CD4-positive, alpha-beta T cell treated with Interleukin-21 for 1 hour (primary cell): ENCODE results near the gene AUTS2.

Experiments
- DNase-seq: peaks from one replicate; pipeline ENCODE4 v3.0.0-alpha.2; 2020

The AUTS2 gene

DNA sequence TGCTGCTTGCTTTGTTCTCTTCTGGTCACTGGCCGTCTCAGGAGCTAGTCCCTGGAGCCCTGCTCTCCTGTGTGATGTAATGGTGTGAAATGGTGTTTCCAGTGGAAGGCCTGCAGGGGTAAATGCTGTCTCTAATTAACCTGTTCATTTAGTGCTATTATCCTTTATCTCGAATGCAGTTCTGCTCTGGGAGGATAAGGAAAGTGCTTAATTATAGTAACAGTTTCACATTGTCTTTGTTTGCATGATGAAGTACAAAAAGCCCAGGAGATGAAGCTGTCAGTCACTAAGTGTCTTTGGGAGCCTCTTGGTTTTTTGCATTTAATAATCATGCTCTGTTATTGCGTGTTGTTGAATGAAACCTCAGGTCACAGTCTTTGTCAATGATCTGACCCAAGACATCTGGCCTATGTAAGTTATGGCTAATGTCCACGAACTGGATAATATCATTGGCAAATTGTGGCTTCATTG lies 778.3 kb downstream of the AUTS2 start:
- DNase-seq, result no peak

DNA sequence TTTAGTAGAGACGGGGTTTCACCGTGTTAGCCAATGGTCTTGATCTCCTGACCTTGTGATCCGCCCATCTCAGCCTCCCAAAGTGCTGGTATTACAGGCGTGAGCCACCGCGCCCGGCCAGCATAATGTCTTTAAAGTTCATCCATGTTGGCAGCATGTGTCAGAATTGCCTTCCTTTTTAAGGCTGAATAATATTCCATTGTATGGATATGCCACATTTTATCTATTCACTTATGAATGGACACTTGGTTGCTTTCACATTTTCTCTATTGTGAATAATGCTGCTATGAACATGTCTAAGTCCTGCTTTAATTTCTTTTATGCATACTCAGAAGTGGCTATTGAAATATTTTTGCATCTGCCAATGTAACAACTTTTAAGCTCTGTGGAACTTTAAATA lies 779.7 kb downstream of the AUTS2 start:
- DNase-seq, result no peak

DNA sequence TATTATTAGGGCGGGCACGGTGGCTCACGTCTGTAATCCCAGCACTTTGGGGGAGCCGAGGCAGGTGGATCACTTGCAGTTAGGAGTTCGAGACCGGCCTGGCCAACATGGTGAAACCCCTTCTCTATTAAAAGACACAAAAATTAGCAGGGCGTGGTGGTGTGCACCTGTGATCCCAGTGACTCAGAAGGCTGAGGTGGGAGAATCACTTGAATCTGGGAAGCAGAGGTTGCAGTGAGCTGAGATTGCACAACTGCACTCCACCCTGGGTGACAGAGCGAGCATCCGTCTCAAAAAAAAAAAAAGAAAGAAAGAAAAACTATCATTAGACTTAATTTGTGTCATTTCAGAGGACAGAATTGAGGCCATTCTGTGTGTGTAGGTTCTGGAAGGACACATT lies 780.9 kb downstream of the AUTS2 start:
- no peak for DNase-seq

DNA sequence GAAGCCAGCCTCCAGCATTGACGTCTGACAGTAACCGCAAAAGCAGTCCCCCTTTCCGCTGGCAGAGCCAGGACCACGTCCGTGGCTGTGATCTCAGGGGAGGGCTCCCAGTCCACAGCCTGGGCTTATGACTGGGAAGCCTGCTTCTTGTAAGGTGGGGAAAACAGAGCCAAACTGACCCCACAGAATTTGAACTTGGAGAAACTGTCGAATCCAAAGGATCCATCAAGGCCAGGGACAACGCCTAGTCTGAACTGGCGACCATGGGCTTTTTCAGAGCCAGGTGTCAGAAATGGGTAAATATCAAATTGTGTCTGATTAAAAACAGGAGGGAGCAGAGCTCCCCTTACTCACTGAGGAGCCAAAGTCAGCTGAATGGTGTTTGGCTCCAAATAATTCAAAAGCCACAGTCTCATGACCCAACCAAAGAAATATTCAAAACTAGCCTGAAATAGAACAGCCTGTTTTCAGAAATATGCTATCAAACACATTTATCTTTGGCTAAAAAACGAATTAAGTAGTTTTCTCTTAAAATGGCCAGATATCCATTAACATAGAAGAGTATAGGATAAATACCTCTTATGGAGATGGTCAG lies 782.2 kb downstream of the AUTS2 start:
- DNase-seq, result no peak

DNA sequence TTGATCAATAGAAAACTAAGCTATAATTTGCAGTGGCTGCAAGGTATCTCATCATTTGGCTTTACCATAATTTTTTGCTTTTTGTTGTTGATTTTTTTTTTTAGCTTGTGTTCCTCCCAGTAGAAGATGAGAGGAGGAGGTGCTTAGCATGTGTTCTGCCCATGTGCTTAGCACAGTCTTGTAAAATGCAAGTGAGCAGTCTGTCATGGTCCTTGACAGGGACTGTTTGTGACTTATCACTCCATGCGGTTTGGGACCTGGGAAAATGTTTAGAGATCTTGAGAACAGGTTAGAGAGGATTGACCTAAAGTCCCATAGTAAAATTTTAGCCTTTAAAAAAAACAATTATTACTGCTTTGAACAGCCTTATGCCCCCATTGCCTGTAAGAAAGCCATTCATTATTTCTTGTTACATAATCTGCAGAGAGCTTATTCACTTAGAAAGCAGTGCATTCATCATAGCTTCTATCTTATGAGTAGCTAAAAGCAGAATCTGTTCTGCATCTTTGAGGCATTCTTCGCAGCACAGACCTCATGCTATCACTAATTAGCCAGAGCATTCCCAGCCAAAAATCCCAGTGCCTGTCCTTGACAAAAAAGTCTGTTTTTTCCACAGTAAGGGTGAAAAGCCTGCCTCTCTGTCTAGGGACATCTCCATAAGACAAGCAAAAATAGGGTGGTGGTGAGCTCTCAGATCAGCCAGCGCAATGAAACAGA lies 784.9 kb downstream of the AUTS2 start:
- no peak for DNase-seq

DNA sequence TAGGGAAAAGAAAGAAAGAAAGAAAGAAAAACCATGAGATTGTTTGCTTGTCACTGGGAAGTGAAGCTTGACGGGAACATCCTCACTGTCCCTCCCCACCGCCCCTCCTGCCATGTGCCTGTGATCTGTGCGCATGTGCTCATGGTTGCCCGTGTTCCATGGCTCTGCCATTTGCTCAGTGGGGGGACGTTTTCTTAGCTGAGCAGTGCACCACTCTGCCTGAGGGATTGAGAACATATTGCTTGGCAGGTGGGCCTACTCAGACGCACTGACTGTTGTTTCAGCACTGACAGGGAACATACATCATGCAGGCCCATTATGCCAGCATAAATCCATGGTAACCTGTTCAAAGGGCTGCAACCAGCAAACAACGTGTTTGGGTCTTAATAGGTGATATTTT lies 785.7 kb downstream of the AUTS2 start:
- no peak for DNase-seq

DNA sequence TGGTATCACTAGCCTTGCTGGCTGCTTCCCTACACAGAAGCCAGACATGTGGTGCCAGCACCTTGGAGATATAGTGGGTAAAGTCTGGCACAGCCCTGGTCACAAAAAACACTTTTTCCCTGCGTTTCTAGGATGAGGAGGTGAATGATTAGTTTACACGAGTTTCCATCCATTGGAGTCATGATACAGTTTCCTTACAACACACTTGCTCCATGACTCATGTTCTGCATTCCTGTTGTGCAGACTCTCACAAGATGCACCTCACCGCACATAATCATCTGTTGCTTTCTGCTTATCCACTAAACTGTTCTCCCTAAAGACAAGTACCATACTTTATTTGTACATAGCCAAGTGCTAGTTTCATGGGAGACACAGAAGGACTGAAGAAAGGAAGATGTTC lies 786.6 kb downstream of the AUTS2 start:
- DNase-seq, result no peak

DNA sequence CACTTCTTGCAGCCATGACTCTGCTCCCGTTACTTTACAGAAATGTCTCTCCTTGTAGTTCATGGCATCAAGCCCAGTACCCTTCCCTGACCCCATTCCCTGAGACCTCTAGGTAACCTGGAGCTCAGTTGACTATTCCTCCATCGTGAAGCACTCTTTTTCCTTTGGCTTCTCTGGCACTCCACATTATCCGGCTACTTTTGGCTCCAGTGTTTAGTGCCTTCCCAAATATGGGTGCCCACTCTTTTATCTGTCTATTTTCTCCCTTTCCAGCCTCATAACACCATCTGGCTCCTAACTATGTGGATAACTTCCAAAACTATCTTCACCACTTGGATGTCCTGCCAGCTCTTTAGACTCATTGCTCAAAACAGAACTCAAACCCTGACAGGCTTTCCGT lies 788.9 kb downstream of the AUTS2 start:
- DNase-seq, result no peak

DNA sequence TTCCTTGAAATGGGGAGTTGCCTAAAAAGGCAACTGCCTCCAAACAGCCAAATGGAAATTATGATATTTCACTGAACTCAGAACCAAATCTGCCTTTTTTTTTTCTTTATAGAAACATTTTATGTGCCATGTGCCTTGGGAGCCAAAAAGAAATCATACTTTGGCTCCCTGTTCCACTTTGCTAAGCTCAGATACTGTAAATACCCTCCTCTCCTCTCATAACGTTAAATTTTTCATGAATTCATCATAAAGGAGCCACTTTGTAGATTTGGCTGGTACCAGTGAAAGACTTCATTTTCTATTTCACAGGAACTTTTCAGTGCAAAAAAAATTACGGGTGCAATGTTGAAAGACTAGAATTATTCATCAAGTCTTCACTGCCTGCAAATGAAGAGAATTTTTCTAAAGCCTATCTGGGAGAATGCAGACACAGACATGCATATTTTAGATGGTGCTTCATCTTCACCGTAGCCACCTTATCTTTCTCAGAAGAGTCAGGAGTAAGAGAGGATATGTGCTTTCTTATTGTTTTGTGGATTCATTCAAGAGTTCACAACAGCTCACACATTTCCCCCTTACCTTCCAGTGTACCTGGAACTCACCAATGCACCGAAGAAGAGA lies 791.4 kb downstream of the AUTS2 start:
- DNase-seq, result no peak

DNA sequence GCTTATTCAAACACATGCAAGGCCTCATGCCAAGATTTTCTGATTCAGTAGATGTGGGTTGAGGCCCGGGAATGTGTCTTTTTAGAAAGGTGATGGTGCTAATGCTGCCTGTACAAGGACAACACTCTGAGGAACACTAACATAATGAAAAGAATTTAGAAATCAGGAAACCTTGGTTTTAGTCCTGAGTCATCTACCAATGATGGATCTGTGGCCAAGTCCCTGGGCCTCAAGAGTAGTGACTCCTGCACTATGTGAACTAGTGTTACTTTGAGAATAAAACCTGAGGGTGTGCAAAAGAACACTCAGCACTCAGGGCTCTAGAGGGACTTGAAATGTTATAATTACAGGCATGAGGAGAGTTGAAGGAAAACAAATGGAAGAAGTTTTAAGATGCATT lies 792.0 kb downstream of the AUTS2 start:
- DNase-seq, result no peak

DNA sequence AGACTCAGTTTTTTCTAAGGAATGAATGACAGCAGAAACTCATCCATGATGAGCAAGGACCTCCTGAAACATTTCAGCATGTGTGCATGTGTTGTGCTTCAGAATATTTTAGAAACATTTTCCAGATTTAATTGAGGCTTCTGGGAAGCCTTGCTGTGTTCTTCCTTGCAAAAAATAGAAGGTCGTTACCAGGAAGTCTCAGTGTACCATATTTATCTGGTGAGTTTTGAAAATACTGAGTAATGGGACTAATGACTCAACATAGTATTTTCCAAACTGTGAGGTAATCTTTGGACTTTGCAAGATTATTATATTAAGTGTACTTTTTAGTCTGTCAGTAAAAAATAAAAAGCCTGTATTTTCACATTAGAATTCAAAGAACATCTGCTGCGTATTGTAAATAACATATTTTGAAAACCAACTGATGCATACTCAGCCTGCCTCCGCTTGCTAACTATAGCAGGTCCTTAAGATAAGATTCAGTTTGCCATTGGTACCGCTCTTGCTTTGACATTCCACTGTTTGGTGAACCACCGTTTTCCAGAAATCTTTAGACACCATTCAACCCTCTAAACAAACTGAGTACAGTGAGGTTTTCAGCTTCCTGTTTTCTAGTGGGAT lies 794.1 kb downstream of the AUTS2 start:
- no peak for DNase-seq

DNA sequence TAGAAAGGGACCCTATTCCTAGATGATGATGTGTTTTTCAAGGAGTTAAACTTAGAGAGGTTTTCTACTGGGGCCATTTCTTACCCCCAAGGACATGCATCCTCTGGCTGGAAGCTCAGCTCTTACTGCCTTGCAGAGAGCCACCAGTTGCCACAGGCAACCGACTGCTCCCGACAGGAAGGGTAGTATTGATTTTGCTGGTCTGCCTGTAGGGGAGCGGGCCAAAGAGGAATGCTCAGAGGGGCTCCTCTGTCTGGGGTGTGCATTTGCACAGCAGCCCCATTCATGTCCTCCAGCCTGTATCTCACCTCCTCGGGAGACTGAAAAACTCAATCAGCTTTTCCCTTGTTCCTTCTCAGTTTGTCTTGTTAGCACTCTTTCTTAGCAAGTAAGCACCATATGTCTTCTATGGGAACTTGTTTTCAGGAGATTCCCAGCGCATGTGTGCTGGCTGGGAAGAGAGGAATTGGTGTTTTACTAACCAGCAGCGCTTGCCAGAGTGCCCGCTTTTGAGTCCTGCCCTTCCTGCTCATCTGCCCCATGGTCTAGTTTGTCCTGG lies 794.7 kb downstream of the AUTS2 start:
- no peak for DNase-seq

DNA sequence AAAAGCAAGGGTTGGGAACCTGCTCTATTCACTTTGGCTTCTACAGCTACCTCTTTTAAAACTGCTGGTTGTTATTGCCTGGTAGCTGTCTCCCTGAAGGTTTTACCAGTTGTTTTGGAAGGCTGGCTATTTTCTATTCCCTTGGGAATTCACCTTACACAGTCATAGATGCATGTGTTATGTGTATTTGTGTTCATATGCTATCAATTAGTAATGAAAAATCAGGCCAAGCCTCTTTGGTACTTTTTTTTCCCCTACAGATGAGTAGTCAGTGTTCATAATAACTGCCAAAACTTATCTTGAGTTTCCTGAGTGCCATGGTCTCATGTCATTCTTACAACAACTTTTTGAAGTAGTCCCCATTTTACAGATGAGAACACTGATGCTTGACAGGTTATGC lies 795.7 kb downstream of the AUTS2 start:
- no peak for DNase-seq

DNA sequence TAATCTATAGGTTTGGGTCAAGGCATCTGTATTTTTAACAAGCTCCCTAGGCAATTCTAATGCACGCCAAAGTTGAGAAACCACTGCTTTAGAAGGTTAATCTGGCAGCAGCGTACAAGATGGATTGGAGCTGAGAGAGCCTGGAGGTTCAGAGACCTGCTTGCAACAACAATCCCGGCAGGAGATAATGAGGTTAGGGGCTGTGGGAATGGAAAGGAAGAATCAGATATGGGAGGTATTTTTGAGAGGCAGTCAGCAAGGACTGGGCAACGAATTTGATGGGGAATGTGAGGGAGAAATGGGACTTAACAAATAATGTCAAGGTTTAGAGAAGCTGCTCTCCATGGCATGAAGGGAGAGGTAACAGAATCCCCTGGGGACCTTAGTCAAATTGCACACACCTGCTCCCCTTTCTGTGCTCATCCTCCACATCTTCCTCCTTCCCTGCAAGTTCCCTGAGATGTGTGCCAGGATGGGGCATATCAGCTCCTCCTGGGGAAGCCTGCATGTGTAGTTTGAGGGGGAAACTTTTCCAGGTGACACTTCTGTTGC lies 802.6 kb downstream of the AUTS2 start:
- DNase-seq, result no peak

DNA sequence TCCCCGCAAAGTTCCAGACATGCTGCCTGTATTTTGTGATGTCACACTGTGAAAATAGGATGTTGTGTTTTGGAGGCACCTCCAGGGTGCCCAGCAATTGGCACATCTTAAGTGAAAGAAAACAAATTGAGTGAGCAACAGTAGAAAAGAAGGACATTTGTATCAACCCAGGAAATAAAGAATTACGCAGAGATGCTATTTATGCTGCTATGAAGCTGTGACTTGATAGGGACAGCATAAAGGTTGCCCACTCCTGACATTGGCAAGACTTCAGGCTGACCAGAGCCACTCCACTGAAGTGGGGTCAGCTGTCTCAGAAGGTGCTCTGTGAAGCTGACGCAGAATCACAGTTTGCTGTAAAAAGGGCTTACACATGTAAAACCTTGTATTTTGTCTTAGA lies 803.8 kb downstream of the AUTS2 start:
- no peak for DNase-seq

DNA sequence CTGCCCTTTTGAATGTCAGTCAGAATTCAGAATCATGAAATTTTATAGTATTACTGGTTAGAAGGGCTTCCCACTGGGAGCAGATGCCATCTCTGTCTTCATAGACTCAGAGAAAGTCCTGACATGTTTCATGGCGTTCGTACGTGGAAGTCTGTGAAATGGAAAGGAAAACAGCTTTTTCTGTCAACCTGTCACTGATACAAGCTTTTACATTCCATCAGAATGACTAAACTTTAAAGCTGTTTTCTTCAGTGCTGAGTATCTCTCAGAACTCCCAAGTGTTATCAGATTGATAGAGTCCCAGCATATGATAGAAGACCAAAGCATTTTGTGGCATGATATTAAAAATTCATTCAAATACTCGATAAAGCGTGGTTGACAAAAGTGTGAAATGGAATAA lies 807.0 kb downstream of the AUTS2 start:
- DNase-seq, result no peak

DNA sequence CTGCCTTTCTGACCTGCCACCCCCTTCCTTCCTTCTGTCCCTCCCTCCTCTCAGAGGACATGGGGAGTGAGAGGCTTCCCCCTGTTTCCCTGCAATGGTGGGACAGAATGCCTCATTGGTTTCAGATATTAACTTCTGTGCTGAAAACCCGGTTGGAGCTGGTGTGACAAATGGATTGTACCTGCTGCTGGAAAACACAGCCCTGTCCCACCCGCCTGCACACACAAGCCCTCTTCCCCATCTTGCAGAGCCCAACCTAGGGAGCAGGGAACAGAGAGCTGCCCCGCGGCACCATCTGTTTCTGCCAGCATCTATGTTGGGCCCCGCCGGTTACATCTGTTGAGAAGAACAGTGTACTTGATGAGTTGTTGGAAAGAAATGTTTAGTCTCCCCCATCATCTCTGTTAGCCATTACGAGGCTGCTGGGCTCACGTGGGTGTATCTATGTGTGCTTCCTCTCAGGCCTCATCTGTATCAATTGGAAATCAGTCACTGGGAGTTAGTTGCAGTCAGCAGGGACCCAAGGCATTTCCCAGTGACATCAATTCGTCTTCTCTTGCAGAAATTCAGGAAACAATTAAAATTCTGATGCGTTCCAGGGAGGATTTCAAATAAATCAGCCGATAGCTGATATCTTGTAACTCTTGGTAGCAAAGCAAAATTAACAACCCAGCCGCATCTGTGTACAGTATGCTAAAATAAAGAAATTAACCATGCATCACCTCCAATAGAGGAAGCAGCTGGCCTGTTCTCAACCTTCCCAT lies 808.1 kb downstream of the AUTS2 start:
- no peak for DNase-seq

DNA sequence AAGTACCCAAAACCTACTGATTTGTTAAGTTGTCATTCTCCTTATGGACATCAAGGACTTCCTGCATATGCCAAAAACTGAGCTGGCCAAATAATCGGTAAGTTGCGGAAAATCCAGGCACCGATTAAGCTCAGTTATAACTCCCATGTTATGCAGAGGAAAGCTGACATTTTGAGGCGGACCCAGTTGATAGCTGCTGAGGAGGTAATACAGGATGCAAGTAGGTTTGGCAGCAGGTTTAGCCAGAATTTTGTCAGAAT lies 808.6 kb downstream of the AUTS2 start:
- no peak for DNase-seq

DNA sequence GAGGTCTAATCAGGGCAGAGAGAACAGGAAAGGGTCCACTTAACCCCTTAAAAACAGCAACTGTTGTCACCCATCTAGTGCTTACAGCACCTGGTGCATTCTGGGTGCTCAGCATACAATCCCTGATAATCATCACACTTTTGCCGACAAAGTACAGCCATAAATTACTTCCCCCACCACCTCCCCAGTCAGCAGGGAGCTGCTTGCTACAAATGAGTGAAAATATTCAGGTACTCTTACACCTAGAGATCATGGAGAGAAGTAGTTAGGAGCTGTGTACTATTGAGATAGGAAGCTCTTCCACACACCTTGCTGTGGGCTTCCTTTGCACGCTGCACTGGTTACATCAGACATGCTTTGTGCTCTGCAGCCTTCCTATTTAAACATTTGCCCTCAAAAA lies 810.2 kb downstream of the AUTS2 start:
- DNase-seq, result no peak

DNA sequence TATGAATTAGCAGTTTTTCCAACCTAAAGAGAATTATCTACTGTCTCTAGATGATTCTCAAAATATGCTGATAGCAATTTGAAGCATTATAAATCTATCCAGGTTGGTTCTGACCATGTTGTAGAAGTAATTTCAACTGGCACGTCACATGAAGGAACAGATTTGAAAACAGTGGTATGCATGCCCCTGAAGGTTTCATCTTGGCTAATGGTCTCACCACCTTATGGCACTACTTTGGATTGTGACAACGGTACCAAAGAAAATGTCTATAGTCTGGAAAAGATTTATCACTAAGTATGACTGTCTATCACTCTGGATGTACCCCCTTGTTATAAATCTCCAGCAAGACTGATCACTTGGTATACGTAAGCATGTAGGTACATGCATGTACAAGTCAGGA lies 810.6 kb downstream of the AUTS2 start:
- no peak for DNase-seq

DNA sequence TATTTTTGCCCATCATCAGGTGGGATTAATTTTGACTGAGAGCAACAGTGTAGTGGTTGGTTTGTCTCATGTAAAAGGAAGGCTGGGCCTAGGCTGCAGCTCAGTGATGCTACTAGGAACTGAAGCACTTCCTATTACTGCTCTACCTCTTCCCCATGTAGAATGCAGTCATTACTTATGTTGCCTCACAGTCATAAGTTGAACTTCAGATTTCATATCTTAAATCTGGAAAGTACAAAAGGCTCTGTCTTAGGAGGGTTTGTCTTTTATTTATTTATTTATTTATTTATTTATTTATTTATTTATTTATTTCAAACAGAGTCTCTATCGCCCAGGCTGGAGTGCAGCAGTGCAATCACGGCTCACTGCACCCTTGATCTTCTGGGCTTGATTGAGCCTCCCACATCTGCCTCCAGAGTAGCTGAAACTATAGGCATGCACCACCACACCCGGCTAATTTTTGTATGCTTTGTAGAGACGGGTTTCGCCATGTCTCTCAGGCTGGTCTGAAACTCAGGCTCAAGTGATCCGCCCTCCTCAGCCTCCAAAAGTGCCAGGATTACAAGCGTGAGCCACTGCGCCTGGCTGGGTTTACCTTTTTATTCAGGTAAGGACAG lies 812.0 kb downstream of the AUTS2 start:
- no peak for DNase-seq

DNA sequence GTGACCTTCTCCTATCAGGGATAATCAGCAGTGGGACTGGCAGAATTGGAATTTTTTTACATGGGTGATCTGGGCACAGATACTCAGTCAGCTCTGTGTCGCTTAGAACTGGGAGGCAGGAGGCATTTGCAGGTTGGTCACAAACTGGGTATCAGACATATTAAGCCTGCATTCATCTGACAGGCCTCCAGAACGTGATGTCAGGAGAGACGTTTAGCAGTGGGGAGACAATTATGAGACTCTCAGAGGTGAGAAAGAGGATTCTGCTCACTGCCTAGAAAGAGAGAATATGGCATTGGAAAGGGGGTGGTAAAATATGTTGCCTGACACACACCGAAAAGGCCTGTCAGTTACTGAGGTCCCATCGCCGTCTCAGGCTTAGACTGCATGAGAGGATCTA lies 816.1 kb downstream of the AUTS2 start:
- no peak for DNase-seq
